Myocyte (in vitro differentiated cells): ENCODE data around the gene SEC14L1. TPM values are rescaled to one million over a fixed set of nuclear protein-coding genes. Genes with fewer than 3 reads are reported as not detected.
"Not testable (repeated sequence)": the region's sequence is repeated elsewhere in the genome, so short reads cannot be mapped to it uniquely, and the experiment has no call there.

ENCODE experiments used
- DNase-seq: peaks from one replicate; pipeline ENCODE4 v3.0.0-alpha.2; 2012; ENCODE audit warnings: low read depth
- total RNA-seq: library from RNA; depleted of rRNA; stranded (reverse); fragments of >200 nt; gene quantifications from 2 replicates; pipeline ENCODE4 v1.2.3, GENCODE V29; 2014

SEC14L1 gene
- total RNA-seq, 1 donor from 2014 or later, result 71.1 TPM

DNA sequence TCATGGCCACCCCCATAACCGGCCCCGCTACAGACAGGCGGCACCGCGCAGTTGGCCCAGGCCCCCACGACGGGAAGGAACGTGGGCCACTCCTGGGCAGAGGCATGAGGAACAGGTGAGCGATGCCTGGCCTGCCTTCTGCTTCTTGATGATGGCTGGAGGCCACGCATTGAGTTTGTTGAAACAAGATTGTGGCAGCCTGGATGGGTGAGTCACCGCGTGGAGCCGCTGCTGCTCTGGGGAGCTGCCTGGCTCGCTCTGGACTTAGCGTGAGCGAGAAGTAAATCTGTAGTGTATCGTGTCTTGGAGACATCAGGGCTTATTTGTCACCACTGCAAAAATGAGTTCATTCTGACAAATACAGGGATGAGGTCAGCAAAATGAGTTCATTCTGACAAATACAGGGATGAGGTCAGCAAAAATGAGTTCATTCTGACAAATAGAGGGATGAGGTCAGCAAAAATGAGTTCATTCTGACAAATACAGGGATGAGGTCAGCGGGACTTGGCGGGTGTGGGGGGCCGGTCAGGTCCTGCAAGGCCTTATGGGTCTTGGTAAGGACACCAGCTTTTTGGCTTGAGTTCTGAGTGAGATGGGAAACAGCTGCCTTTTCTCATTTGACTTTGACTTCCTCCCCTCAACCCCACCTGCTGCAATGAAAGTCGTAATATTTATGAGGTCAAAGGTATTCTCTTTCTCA, 93.0 kb downstream of the SEC14L1 start:
- peak; percentile 60 for DNase-seq

GRCh38 chr17:77234695-77235094, 93.9 kb downstream of the SEC14L1 start:
- no peak for DNase-seq

DNA sequence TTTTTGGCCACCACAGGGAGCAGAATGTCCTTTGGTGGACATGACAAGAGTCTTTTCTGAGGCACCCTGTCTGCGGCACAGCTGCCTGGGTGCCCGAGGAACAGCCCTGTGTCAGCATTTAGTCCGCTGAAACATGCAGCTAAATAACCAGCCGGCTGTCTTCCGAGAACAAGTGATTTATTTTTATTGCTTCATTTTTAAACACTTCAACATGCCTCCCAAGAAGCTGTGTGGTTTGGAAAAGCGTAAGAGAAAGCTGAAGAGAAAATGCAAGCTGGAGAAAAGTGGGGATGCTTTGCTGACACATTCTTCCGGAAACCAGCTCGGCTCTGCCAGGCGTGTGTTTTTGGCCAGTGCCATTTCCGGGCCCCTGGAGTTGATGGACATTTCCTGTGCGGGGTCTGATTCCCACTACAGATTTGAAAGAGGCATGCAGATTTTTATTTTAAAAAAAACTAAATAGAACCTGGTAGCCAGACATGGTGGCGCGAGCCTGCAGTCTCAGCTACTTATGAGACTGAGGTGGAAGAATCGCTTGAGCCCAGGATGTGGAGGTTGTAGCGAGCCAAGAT, 94.7 kb downstream of the SEC14L1 start:
- peak; percentile 62 for DNase-seq

DNA sequence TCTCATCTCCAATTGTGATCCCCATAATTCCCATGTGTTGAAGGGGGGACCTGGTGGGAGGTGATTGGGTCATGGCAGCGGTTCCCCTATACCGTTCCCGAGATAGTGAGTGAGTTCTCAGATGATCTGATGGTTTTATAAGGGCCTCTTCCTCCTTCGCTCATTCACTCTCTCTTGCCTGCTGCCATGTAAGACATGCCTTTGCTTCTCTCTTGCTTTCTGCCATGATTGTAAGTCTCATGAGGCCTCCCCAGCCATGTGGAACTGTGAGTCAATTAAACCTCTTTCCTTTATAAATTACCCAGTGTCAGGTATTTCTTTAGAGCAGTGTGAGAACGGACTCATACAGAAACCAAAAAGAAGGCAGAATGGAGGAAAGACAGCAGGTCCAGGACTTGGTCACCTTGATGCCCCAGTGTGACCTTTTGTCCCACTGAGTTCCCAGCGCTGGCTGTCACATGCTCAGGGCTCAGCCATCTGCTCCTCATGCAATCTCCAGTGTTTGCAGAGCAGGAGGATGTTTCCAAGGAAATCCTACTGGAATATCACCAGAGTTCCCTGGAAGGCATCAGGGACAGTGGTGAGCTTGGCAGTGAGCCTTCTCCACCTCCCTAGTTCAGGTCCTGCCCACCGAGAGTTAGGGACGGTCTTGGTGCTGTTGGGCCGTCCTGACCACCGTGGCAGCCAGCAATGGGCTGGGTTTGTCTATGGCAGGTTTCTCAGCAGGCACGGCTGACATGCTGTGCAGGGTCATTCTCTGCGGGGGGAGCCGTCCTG, 96.7 kb downstream of the SEC14L1 start:
- DNase-seq, result no peak

- no peak for DNase-seq
These were observed 100.2 kb downstream of the SEC14L1 start for GRCh38 chr17:77240976-77241375.

GRCh38 chr17:77242118-77242851, 101.5 kb downstream of the SEC14L1 start:
- DNase-seq, result no peak

DNA sequence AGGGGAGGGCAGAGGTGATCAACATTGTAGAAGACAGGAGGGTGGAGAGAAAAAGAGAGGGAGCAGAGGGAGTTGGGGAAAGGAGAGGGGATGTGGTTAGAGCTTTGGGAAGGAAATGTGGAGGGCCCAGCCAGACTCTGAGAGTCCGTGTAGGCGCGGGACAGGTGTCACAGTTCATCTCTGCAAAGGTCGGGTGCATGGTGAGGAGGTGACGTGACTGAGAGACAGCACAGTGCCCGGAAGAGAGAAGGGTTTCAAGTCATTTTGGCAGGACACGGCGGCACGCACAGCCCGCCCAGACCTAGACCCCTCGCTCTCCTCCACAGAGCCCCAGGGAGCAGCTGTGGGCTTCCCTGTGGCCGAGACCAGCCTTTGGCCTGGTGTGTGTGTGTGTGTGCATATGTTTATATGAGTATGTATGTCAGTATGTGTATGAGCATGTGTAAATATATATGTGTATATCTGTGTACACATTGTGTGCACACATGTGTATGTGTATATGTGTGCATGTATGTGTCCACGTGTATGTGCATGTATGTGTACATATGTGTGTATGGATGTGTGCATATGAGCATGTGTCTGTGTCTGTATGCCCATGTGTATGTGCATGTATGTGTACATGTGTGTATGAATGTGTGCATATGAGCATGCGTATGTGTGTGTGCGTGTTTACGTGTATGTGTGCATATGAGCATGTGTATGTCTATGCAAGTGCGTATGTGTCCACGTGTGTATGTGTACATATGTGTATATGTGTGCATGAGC, 104.6 kb downstream of the SEC14L1 start:
- no peak for DNase-seq

- DNase-seq, result no peak
These were observed 105.6 kb downstream of the SEC14L1 start for GRCh38 chr17:77246110-77247047.

DNA sequence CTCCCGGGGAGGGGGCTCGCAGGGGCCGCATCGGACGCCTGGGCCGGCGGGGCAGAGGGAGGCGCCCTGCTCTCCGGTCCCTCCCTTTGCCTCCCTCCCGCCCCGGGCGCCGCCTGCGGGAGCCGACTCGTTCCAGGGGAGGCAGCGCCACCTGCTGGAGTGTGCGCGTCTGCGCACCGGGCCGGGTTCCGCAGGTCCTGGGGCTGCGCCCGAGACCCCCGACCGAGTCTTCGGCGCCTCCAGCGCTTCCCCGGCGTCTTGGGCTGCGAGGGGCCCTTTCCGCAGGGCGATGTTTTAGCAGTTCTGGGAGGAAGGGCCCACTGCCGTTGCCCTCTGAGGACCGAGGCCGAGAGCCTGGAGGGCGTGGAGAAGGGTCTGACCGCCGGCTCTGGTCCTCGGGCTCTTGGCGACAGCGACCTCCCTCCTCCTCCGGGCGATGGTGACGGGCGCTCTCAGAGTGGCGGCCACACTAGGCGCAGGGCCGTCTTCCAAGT, 106.3 kb downstream of the SEC14L1 start:
- peak; percentile 81 for DNase-seq

DNA sequence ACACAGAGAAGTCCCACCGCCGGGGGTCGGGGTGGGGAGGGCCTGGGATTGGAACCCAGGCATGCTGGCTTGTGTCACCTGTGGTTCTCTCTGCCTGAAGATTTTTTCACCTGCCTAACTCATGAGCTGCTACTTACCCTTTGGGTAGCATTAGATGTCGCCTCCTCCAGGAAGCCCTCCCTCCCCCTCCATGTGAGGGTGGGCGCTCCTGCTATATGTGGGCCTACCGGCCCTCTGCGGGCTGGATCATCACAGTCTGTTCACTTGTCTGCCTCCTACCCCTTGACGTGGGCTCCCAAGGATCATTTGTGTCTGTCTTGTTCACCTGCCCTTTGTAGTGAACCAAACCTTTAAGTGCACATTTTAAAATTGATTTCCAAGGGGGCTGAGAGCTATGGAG, 106.8 kb downstream of the SEC14L1 start:
- DNase-seq, result no peak

DNA sequence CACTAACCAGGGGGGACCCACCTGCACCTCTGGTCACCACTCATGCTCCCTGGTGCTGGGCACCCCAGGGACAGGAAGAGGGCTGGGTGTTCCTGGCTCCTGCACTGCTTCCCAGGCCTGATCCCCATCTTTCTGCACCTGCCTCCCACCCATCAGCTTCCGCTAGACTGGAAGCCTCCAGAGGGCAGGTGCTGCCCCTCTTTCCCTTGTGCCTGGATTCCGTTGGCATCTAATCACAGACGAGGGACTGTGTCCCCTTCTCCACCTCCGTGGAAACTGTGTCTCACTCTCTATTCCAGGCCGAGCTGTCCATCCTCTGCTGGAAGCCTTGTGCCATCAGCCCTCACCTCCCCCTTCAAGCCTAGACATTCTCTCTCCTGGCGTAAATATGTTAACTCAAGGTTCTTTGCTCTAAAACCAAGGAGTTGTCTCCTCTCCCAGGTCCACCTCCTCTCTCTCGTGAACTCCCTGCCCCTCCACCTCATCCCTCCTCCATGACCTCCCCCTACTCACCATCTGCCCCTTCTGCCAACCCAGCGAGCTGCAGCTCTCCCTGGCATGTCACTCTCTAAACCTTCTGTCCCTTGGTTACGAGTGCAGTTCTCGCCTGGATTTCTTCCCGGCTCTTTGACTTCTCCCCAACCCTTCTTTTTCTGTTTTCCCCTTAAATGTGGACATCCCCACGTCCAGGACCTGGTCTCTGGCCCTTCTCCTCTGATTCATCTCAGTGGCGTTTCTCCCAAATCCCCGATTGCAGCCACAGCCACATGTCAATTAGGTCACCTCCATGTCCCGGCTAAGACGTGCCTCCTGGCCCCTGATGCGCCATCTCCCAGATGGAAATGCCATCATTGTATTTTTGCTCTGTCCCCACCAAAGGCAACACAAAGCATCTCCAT, 107.7 kb downstream of the SEC14L1 start:
- DNase-seq, result peak; percentile 19

GRCh38 chr17:77251622-77252183, 110.9 kb downstream of the SEC14L1 start:
- no peak for DNase-seq

GRCh38 chr17:77252306-77252705, 111.5 kb downstream of the SEC14L1 start:
- not testable (repeated sequence) for DNase-seq

DNA sequence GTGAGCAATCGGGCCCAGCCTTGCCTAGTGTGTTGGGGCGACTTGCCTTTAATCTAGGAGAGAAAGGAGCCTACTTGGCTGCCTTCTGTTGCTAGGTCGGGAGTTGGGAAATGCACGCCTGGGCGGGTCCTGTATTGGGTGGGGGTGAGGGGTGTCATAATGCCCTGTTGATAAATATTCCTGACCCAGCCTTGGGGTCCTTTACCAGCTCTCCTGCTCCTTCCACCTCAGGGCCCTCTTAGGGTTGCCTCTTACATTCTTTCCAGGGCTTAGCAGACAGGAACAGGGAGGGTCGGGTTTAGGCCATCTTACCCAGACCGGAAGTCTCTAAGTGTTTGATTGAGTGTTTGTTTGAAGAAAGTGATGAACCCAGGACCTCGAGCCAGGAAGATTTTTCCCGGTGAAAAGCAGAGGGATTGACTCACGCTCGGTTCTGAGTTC, 112.9 kb downstream of the SEC14L1 start:
- DNase-seq, result no peak

DNA sequence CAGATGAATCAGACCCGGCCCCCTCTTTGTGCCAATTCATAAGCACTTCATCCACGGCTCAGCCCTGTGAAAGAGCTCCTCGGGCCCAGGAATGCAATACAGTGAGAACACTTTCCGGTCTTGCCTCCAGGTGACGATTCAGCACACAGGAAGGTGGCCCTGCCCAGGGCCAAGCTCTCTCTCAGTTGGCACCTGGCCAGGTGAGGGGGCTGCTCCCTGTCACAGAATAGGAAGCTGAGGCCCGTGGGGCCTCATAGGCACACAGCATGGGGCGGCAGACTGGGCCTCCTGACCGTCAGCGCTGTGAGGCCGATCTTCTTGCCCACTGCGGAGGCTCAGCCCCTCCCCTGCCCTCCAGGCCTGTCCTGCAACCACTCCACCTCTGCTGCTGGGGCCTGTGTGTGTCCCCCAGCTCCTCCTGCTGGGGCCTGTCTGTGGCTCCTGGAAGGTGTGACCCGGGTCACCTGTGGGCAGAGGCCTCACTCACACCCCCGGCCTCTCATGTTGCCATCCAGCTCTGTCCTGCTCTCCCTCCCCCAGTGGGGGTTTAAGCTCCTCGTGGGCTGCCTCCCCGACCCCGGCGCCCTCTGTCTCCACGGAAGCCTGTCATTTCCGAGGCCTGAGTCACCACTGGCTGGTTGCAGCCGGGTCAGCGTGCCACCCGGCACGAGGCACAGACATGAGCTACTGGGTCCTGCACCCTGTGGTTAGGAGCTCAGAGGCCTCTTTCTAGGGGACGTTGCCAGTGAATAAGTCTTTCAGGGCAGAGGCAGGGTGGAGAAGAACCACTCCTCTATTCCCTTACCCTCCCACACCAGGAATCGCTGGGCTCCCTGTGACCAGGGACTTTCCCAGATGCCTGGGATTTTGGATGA, 114.4 kb downstream of the SEC14L1 start:
- DNase-seq, result peak; percentile 94

GRCh38 chr17:77255970-77256369, 115.2 kb downstream of the SEC14L1 start:
- DNase-seq, result not testable (repeated sequence)

- DNase-seq, result no peak
These were observed 115.9 kb downstream of the SEC14L1 start for GRCh38 chr17:77256710-77257109.
